GM18858 (cell line): ENCODE measurements around the gene TMEM176A.

Experiments used
- ATAC-seq: cut with Tn5 transposase; IDR thresholded peaks from one replicate; pipeline ENCODE4 v1.9.1; 2021; ENCODE audit not compliant: unreplicated experiment

Gene TMEM176A

DNA sequence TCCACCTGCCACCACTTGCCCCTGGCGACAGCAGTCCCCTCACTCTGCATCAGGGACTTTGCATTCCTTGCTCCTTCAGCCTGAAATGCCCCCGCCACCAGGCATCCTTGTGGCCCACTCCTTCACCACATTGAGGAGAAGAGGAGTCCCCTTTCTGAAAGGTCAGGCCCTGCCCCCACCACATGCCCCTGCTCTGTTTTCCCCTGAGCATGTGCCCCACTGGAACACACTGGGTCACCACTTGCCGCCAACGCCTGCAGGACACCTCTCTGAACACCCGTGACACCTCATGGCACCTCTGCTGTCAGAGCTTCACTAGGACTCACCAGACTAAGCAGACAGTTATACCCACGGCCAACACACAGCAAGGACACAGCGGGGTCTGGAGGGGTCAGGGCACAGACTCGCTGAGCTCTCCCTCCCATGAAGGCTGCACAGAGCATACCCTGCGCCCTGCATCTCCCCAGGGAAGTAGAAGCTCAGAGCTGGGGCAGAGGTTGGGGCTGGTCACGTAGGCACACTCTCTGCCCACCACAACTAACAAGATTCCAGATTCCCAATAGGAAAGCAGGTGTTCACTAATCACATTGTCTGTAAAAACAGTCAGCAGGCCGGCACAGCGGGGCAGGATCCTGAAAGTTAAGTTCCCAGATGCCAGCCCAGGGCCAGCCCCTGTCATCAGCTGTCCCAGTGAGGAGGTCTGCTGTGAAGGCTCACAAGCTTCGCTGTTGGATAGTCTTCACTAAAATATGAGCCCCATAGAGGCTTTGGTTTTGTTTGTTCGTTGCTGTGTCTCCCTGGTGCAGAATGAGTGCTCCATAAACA is 45.9 kb downstream of the TMEM176A start:
- no peak for ATAC-seq

DNA sequence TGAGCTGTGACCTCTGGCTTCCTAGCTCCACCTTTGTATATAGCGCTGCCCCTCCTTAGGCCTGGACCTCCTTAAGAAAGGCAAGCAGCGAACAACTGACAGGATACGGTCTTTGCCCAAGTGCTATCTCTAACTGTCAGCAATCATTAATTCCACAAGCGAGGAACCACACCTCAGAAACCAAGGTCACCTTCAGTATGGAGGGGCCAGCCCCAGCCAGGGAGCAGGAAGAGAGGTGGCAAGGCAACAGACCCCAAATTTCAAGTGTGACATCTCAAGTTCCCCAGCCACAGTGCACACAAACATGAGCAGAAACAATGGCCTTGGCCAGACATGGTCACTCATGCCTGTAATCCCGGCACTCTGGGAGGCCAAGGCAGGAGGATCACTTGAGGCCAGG is 47.0 kb downstream of the TMEM176A start:
- ATAC-seq = no peak

DNA sequence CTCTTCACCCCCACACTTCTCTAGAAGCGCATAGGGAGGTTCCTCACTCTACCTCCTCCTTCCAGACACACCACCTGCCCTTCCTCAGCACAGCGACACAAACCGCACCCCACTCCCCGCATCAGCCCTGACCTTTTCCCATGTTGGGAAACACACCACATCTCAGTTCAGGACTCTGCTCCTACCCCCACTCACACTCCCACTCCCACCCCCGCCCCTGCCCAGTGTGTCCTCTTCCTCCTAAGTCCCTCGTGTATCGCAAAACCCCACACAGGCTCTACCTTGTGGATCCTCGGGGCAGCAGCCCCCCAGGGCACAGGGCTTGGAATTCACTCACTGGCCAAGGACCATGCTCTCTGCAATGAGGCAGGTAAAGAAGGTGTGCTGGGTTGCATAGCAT is 47.5 kb downstream of the TMEM176A start:
- no peak for ATAC-seq

- no peak for ATAC-seq
These were observed 48.1 kb downstream of the TMEM176A start for GRCh38 chr7:150848561-150849115.

DNA sequence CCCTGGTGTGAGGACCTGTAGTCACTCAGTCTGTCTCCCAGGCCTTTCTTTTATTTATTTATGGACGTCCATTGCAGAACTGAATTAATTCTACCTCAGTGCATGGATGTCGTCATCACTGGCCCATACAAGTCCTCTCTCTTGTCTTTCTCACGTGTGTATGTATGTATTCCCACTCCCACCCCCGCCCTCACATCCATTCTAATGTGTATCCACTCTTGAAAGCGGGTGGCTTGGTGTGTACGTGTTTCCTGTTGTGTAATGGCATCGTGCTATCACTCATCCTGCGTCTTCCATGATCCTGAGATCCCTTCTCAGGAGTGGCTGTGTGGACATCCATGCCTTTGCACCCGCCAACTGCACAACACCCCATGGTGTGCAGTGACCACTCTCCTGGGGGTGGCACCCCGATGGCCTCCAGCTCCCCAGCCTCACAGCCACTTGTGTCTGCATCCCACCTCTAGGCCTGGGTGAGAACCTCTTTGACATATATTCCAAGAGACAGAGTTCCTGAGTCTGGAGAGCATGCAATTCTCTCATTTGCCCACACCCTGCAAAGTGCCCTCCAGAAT is 48.7 kb downstream of the TMEM176A start:
- ATAC-seq = no peak

DNA sequence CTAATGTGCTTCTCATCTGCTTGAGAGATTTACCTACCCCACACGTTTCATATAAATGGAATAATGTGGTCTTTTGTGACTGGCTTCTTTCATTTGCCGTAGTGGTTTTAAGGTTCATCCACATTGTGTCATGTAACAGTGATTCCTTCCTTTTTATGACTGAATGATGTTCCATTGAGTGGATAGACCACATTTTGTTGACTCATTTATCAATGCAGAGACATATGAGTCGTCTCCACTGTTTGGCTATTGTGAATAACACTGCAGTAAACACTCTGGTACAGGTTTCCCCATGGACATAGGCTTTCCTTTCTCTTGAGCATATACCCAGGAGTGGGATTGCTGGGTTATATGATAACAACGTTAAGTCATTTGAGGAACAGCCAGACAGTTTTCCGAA is 49.7 kb downstream of the TMEM176A start:
- ATAC-seq = no peak

DNA sequence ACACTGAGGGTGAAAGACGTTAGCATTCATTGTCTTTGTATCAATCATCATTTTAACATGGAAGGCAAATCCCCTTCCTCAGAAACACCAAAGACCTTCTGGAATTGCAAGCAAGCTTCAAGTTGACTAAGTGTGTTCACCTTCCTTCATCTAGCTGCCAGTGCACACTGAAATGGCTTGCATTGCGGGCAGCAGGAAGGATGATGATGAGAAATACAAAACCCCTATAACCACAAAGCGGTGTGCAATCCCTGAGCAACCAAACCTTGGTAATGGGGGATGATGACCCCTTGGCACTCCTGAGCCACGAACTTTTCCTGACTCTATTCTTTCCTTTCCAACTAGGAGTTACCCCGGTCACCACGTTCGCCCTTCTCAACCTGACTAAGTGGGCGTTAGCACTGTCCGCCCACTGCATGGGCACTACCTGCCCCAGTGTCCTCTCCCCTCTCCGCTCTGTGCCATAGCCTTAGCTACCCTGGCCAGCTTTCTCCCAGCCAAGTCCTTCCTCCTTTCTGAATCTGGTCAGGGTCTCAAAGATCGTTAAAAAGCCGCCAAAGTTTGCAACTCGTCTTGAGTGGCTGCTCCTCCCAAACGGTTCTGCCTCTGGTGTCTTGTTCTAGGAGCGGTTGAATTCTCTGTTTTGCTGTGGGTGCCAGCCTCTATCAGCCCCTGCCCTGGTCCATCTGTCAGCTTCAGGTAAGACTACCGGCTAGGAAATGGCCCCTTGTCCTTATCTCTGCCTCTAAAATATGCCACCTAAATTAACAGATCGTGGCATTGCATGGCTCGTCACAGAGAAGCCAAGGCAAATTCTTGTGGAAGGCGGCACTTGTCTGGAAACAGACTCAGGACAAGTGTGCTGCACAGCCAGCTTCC is 51.2 kb downstream of the TMEM176A start:
- no peak for ATAC-seq

- no peak for ATAC-seq
These were observed 51.9 kb downstream of the TMEM176A start, which contains the start of gene AOC1 for GRCh38 chr7:150852371-150852905. TSS of gene AOC1 (plus strand) at chr7:150852517. CDS start at chr7:150856471, 3,954 bp downstream.

DNA sequence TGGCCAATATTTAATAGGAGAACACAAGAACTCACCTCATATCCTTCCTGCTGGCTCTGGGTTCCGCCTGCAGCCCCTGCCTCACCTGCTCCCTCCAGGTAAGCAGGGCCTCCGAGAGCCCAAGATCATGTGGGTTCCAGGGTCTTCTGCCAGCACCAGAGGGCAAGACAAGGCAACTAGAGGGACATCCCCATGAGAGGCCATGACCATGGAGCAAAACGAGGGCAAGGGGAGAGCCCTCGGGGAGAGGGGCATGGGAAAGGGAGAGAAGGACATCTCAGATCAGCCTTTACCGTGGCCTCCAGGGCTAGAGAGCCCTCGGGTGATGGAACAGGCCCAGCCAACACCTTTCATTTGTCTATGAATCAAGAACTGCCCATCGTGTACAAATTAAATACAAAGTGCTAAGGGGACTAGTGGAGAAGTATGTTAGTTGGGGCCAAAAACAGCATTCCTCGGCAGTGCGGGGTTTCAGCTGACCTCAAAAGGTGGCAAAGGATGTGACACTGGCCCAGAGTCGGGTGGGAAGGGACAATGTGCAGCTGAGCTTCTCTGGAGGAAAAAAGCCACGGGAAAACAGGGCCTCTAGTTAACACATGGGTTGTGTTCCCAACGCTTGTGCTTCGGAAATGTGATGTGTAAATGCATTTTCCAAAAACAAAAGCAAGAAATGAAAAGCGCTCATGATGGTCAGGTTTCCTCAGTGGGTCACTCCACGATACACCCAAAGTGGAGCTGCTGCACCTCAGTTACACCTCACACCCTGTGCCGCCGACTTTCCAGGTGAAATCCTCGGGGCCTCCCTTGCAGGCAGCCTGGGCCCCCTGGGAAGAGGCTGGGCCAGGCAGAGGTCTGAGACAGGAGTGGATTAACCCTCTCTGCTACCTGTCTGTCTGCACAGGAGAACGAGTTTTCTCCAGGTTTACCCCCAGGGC is 53.8 kb downstream of the TMEM176A start:
- no peak for ATAC-seq
